Measurements from ENCODE around the gene SCARF2. TPM values are rescaled to one million over a fixed set of nuclear protein-coding genes. Genes with fewer than 3 reads are reported as not detected.

SCARF2 gene
- total and polyA plus RNA-seq, 2 of the 8 experiments (the other 6 are each of a cell fraction or from before 2014, with no cell fraction given) = 4.2 to 9.8 TPM

- H3K23ac ChIP-seq (ENCODE audit: insufficient read length) = no peak overlapping the region
- TF ChIP-seq BCL11A (IDR thresholded peaks at IDR 0.05; ENCODE audit: low read depth in 2 of 2, low read length in 2 of 2) (no peak), SUZ12 (IDR thresholded peaks at IDR 0.05; ENCODE audit: low read length) (no peak), SP2 (IDR thresholded peaks at IDR 0.05; ENCODE audit: low read length) (no peak), RXRA (IDR thresholded peaks at IDR 0.05; ENCODE audit: insufficient read depth, low read depth, low read length) (no peak)
Observed at GRCh38 chr22:20463324-20464095, 25.9 kb upstream of the SCARF2 start.

More at GRCh38 chr22:20463324-20464095, 25.9 kb upstream of the SCARF2 start:
- Histone ChIP-seq H3K4me2 (ENCODE audit: insufficient read depth in 1 of 2, low read depth in 2 of 2, low read length in 2 of 2) (no peak overlapping the region), H2AK5ac (ENCODE audit: low read depth, low read length) (no peak overlapping the region), H4K8ac (ENCODE audit: extremely low read depth, insufficient read depth, low read length) (no peak overlapping the region), H2BK12ac (ENCODE audit: low read depth, low read length) (no peak overlapping the region), H3K9me3 (ENCODE audit: insufficient read depth in 2 of 2, low read depth in 1 of 2, low read length in 1 of 2) (no peaks in the 10 kb centered on the region), H3K4ac (replicated peaks; ENCODE audit: insufficient read length, low read depth, low read length) (no peak overlapping the region), H4K5ac (ENCODE audit: insufficient read length, low read depth, low read length) (no peak overlapping the region), H3K79me2 (ENCODE audit: control insufficient read depth in 1 of 2, insufficient read depth in 2 of 2, low read length in 2 of 2) (no peaks in the 10 kb centered on the region), H3K14ac (ENCODE audit: insufficient read length) (no peak overlapping the region), H3K79me1 (ENCODE audit: low read depth, low read length) (no peaks in the 10 kb centered on the region), H3K9ac (replicated peaks in 1 of 4; ENCODE audit: extremely low read depth in 1 of 4, low read depth in 3 of 4, low read length in 3 of 4) (no peak overlapping the region), H2BK120ac (replicated peaks; ENCODE audit: low read depth, low read length) (no peak overlapping the region), H2BK20ac (ENCODE audit: low read length) (no peak overlapping the region), H3K27ac (ENCODE audit: low read depth, low read length) (no peak overlapping the region), H4K20me1 (replicated peaks in 1 of 2; ENCODE audit: control insufficient read depth in 1 of 2, insufficient read depth in 2 of 2, low read length in 2 of 2) (peaks cover 0 to 2% of the 10 kb centered on the region in 2 experiments), H4K91ac (replicated peaks; ENCODE audit: insufficient read length, low read length) (no peak overlapping the region), H2BK15ac (ENCODE audit: low read length) (no peak overlapping the region), H3K4me3 (ENCODE audit: extremely low read depth in 1 of 4, insufficient read depth in 2 of 4, low read depth in 3 of 4, low read length in 4 of 4) (no peak overlapping the region), H2AFZ (ENCODE audit: low read length) (no peak overlapping the region), H3K36me3 (ENCODE audit: control insufficient read depth in 2 of 4, insufficient read depth in 4 of 4, low read length in 3 of 4) (peaks cover 0 to 5% (median 0%) of the 10 kb centered on the region in 4 experiments; a peak in 1 of 8 replicates), H2BK5ac (ENCODE audit: low read depth, low read length) (no peak overlapping the region; the same call in 1 of the 2 replicates), H3K23me2 (ENCODE audit: low read depth, low read length) (no peaks in the 10 kb centered on the region), H3K4me1 (replicated peaks in 1 of 4; ENCODE audit: control insufficient read depth in 3 of 4, insufficient read depth in 4 of 4, low read length in 3 of 4) (no peaks in the 10 kb centered on the region), H3K27me3 (replicated peaks in 1 of 4; ENCODE audit: control insufficient read depth in 3 of 4, extremely low read depth in 1 of 4, insufficient read depth in 3 of 4, low read length in 3 of 4) (no peaks in the 10 kb centered on the region), H3K18ac (ENCODE audit: extremely low read depth, low read length) (no peak overlapping the region), H3K56ac (replicated peaks; ENCODE audit: insufficient read length, low read depth, low read length) (no peak overlapping the region)
- ChIA-PET CTCF (ENCODE audit: partially characterized antibody) (interaction anchor here (0.6 to 2.8 kb wide), 6 partner anchors 9 to 1454 kb away, joined by 3 to 12 read pairs (median 4); no protein-coding TSS in a partner anchor), POLR2A (ENCODE audit: partially characterized antibody) (interaction anchor here (1.1 to 2.0 kb wide), 2 partner anchors 22 to 53 kb away, joined by 3 to 4 read pairs; no protein-coding TSS in a partner anchor)
- DNase-seq (ENCODE audit: low read depth in 1 of 2, low spot score in 2 of 2) (no peak), FAIRE-seq (no peak)
- 56% methylated on average over 2 of the region's 2 CpGs; no CpG with 5 or more reads in 1 of the 2 experiments for WGBS, 2 experiments (ENCODE audit: extremely low coverage in 1 of 2, insufficient coverage in 1 of 2, insufficient read length in 1 of 2, insufficient replicate concordance in 2 of 2, low coverage in 1 of 2, low lambda C conversion rate in 2 of 2, missing lambda C conversion rate in 1 of 2)
